WTC11 (cell line): ENCODE results near the gene TMEM150B.
"Not testable (repeated sequence)": the region's sequence is repeated elsewhere in the genome, so short reads cannot be mapped to it uniquely, and the experiment has no call there.

Experiments
- ELF4 ChIP-seq: sonication (generic); formaldehyde crosslinking; IDR thresholded peaks from 2 replicates; pipeline ENCODE4 v1.8.1; 2022; ENCODE audit warnings: low read depth, mild to moderate bottlenecking, moderate library complexity, missing genetic modification reagents
- NR2C2 ChIP-seq: sonication (generic); formaldehyde crosslinking; IDR thresholded peaks from 2 replicates; pipeline ENCODE4 v1.8.0; 2022; ENCODE audit warnings: mild to moderate bottlenecking, missing genetic modification reagents

DNA sequence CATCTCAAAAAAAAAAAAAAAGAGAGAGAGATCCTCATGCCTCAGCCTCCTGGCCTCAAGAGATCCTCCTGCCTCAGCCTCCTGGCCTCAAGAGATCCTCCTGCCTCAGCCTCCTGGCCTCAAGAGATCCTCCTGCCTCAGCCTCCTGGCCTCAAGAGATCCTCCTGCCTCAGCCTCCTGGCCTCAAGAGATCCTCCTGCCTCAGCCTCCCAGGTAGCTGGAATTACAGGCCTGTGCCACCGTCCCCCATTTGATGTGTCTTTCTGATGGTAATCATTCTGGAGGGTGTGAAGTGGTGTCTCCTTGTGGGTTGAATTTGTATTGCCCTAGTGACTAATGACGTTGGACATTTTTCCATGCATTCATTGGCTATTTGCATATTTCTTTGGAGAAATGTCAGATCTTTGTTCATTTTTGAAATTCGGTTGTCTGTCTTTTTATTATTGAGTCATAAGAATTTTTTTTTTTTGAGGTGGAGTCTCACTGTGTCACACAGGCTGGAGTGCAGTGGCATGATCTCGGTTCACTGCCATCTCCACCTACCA, 3.7 kb upstream of the TMEM150B start:
- TF ChIP-seq NR2C2, ELF4 (CRISPR knock-in tag): not testable (repeated sequence)
